Measurements from ENCODE around the gene POLD2.

Gene POLD2

GRCh38 chr7:44102846-44103565 is 20.3 kb downstream of the POLD2 start:
- FAIRE-seq (no peak), DNase-seq (ENCODE audit: insufficient read length) (no peak)
- no peak for TF ChIP-seq TAF1 (IDR thresholded peaks at IDR 0.05; ENCODE audit: borderline replicate concordance, low read depth, low read length)
- no peak for TF ChIP-seq POLR2A (IDR thresholded peaks at IDR 0.05; ENCODE audit: low read depth, low read length)
- no peak for TF ChIP-seq POLR2AphosphoS5 (IDR thresholded peaks at IDR 0.05; ENCODE audit: low read depth, low read length)

GRCh38 chr7:44101966-44102845 is 21.1 kb downstream of the POLD2 start:
- FAIRE-seq (no peak), DNase-seq (ENCODE audit: insufficient read length) (no peak)
- no peak for TF ChIP-seq TAF1 (IDR thresholded peaks at IDR 0.05; ENCODE audit: borderline replicate concordance, low read depth, low read length)

- TF ChIP-seq POLR2AphosphoS5 (IDR thresholded peaks at IDR 0.05; ENCODE audit: low read depth, low read length) (no peak), TAF1 (IDR thresholded peaks at IDR 0.05; ENCODE audit: borderline replicate concordance, low read depth, low read length) (no peak), POLR2A (IDR thresholded peaks at IDR 0.05; ENCODE audit: low read depth, low read length) (no peak)
- DNase-seq (ENCODE audit: insufficient read length), result no peak
- FAIRE-seq, result peak; percentile 38
These were observed 21.9 kb downstream of the POLD2 start for GRCh38 chr7:44101303-44101965.

GRCh38 chr7:44100458-44101302 is 22.7 kb downstream of the POLD2 start:
- no peak for TF ChIP-seq POLR2AphosphoS5 (IDR thresholded peaks at IDR 0.05; ENCODE audit: low read depth, low read length)
- TF ChIP-seq TAF1 (IDR thresholded peaks at IDR 0.05; ENCODE audit: borderline replicate concordance, low read depth, low read length), result no peak
- no peak for TF ChIP-seq POLR2A (IDR thresholded peaks at IDR 0.05; ENCODE audit: low read depth, low read length)
- no peak for DNase-seq (ENCODE audit: insufficient read length)
- no peak for FAIRE-seq

- TF ChIP-seq POLR2A (IDR thresholded peaks at IDR 0.05; ENCODE audit: low read depth, low read length), result no peak
- TF ChIP-seq TAF1 (IDR thresholded peaks at IDR 0.05; ENCODE audit: borderline replicate concordance, low read depth, low read length), result no peak
- TF ChIP-seq POLR2AphosphoS5 (IDR thresholded peaks at IDR 0.05; ENCODE audit: low read depth, low read length), result no peak
- no peak for DNase-seq (ENCODE audit: insufficient read length)
- no peak for FAIRE-seq
These were observed 23.7 kb downstream of the POLD2 start for GRCh38 chr7:44099669-44100068.

- DNase-seq (ENCODE audit: insufficient read length), result no peak
- no peak for TF ChIP-seq POLR2A (IDR thresholded peaks at IDR 0.05; ENCODE audit: low read depth, low read length)
- no peak for TF ChIP-seq POLR2AphosphoS5 (IDR thresholded peaks at IDR 0.05; ENCODE audit: low read depth, low read length)
- no peak for TF ChIP-seq TAF1 (IDR thresholded peaks at IDR 0.05; ENCODE audit: borderline replicate concordance, low read depth, low read length)
- no peak for FAIRE-seq
These were observed 25.0 kb downstream of the POLD2 start for GRCh38 chr7:44098092-44099068.

GRCh38 chr7:44097064-44097932 is 26.1 kb downstream of the POLD2 start:
- peak; percentile 50 for FAIRE-seq
- DNase-seq (ENCODE audit: insufficient read length), result no peak
- TF ChIP-seq POLR2A (IDR thresholded peaks at IDR 0.05; ENCODE audit: low read depth, low read length), result no peak
- no peak for TF ChIP-seq TAF1 (IDR thresholded peaks at IDR 0.05; ENCODE audit: borderline replicate concordance, low read depth, low read length)
- TF ChIP-seq POLR2AphosphoS5 (IDR thresholded peaks at IDR 0.05; ENCODE audit: low read depth, low read length), result no peak

GRCh38 chr7:44096326-44096881 is 26.9 kb downstream of the POLD2 start:
- peak; percentile 9 for FAIRE-seq

GRCh38 chr7:44095781-44096180 is 27.6 kb downstream of the POLD2 start:
- no peak for TF ChIP-seq POLR2AphosphoS5 (IDR thresholded peaks at IDR 0.05; ENCODE audit: low read depth, low read length)
- TF ChIP-seq POLR2A (IDR thresholded peaks at IDR 0.05; ENCODE audit: low read depth, low read length), result no peak
- no peak for TF ChIP-seq TAF1 (IDR thresholded peaks at IDR 0.05; ENCODE audit: borderline replicate concordance, low read depth, low read length)
- DNase-seq (ENCODE audit: insufficient read length) (no peak), FAIRE-seq (no peak)

More at GRCh38 chr7:44096326-44096881, 26.9 kb downstream of the POLD2 start:
- TF ChIP-seq TAF1 (IDR thresholded peaks at IDR 0.05; ENCODE audit: borderline replicate concordance, low read depth, low read length) (no peak), POLR2A (IDR thresholded peaks at IDR 0.05; ENCODE audit: low read depth, low read length) (no peak), POLR2AphosphoS5 (IDR thresholded peaks at IDR 0.05; ENCODE audit: low read depth, low read length) (no peak)
- no peak for DNase-seq (ENCODE audit: insufficient read length)
